Neural progenitor cell (in vitro differentiated cells): ENCODE results near the gene CARMIL1. TPM values are rescaled to one million over a fixed set of nuclear protein-coding genes. Genes with fewer than 3 reads are reported as not detected.

Experiments used
- DNase-seq: peaks from one replicate; pipeline ENCODE4 v3.0.0-alpha.2; 2016; ENCODE audit warnings: low spot score
- H2AFZ ChIP-seq: fragments of 200-600 bp; sonication (generic); replicated peaks from 2 replicates; pipeline ENCODE4 v1.6.1; 2016; ENCODE audit warnings: antibody characterized with exemption
- H3F3A ChIP-seq: fragments of 200-600 bp; sonication (generic); 2 replicates; pipeline ENCODE4 v1.6.1; 2016; ENCODE audit warnings: antibody characterized with exemption, low read depth
- H3K27ac ChIP-seq: fragments of 200-600 bp; sonication (generic); 2 replicates; pipeline ENCODE4 v1.5.1; 2016; ENCODE audit warnings: mild to moderate bottlenecking
- H3K27me3 ChIP-seq: fragments of 200-600 bp; sonication (generic); 2 replicates; pipeline ENCODE4 v1.6.1; 2016; ENCODE audit warnings: mild to moderate bottlenecking, moderate library complexity
- H3K36me3 ChIP-seq: fragments of 200-600 bp; sonication (generic); 2 replicates; pipeline ENCODE4 v1.5.1; 2016
- H3K4me1 ChIP-seq: fragments of 200-600 bp; sonication (generic); 2 replicates; pipeline ENCODE4 v1.6.1; 2016; ENCODE audit warnings: mixed run types
- H3K4me2 ChIP-seq: fragments of 200-600 bp; sonication (generic); 2 replicates; pipeline ENCODE4 v1.6.1; 2016
- H3K4me3 ChIP-seq: fragments of 200-600 bp; sonication (generic); 2 replicates; pipeline ENCODE4 v1.5.1; 2016
- H3K79me2 ChIP-seq: fragments of 200-600 bp; sonication (generic); 2 replicates; pipeline ENCODE4 v1.6.1; 2016; ENCODE audit warnings: low read depth
- H3K9ac ChIP-seq: fragments of 200-600 bp; sonication (generic); 2 replicates; pipeline ENCODE4 v1.6.1; 2016
- H3K9me3 ChIP-seq: fragments of 200-600 bp; sonication (generic); 2 replicates; pipeline ENCODE4 v1.5.1; 2016; ENCODE audit warnings: low read depth
- H4K20me1 ChIP-seq: fragments of 200-600 bp; sonication (generic); 2 replicates; pipeline ENCODE4 v1.6.1; 2016; ENCODE audit warnings: low read depth
- H3K27ac Mint-ChIP-seq: 3 replicates; pipeline ENCODE4 v1.8.0; 2021; ENCODE audit warnings: mixed read lengths
- H3K27me3 Mint-ChIP-seq: 2 replicates; pipeline ENCODE4 v1.8.0; 2022; ENCODE audit warnings: low read depth, mild to moderate bottlenecking, inconsistent platforms, moderate library complexity, mixed read lengths; ENCODE audit not compliant: insufficient read depth
- H3K36me3 Mint-ChIP-seq: 3 replicates; pipeline ENCODE4 v1.8.0; 2021; ENCODE audit warnings: mixed read lengths
- H3K4me1 Mint-ChIP-seq: 3 replicates; pipeline ENCODE4 v1.8.0; 2021; ENCODE audit warnings: mixed read lengths
- H3K4me3 Mint-ChIP-seq: 3 replicates; pipeline ENCODE4 v1.8.0; 2021; ENCODE audit warnings: mild to moderate bottlenecking, moderate library complexity, mixed read lengths
- H3K9me3 Mint-ChIP-seq: 3 replicates; pipeline ENCODE4 v1.8.0; 2020; ENCODE audit warnings: mixed read lengths
- CTCF ChIP-seq: fragments of 200-600 bp; sonication (generic); IDR thresholded peaks from 2 replicates; pipeline ENCODE4 v1.5.1; 2017; ENCODE audit warnings: antibody characterized with exemption, mild to moderate bottlenecking
- EZH2 ChIP-seq: fragments of 200-600 bp; sonication (generic); IDR thresholded peaks from 2 replicates; pipeline ENCODE4 v1.6.1; 2017; ENCODE audit warnings: antibody characterized with exemption, mild to moderate bottlenecking, moderate library complexity
- EZH2phosphoT487 ChIP-seq: fragments of 200-600 bp; sonication (generic); IDR thresholded peaks from 2 replicates; pipeline ENCODE4 v1.6.1; 2017; ENCODE audit warnings: antibody characterized with exemption
- total RNA-seq: library from RNA; depleted of rRNA; stranded (reverse); fragments of >200 nt; gene quantifications from 2 replicates; pipeline ENCODE4 v1.2.3, GENCODE V29; 2015; ENCODE audit warnings: low replicate concordance

The CARMIL1 gene
- total RNA-seq, 1 donor from 2014 or later, result 13.3 TPM

DNA sequence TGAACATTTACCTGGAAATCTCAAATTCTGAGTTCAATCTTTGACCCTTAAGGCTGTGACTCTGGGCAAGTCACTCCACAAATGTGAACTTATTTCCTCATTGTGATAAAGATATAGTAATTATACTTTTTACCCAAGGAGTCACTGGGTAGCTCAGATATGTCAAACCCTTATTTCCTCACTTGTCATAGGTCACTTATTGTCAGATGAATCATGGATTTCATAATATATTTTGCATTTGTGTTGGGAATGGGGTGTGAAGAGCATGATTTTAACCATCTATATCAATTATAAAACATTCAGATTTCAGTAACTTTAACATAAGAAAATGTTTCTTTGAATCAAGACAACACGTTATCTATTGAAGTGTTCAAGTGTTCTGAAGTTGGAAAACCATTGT is 3.7 kb upstream of the CARMIL1 start:
- peaks cover 9% of the 10 kb centered on the region for H3K4me1 ChIP-seq
- no peak overlapping the region for H3K4me2 ChIP-seq
- H3K27me3 Mint-ChIP-seq, result peaks cover 8% of the 10 kb centered on the region
- H3K27ac ChIP-seq, result no peak overlapping the region
- no peak overlapping the region for H3K4me3 ChIP-seq
- no peak for DNase-seq
- H3F3A ChIP-seq, result peaks cover 11% of the 10 kb centered on the region
- no peaks in the 10 kb centered on the region for H3K36me3 ChIP-seq
- H3K4me1 Mint-ChIP-seq, result peaks cover 19% of the 10 kb centered on the region
- H2AFZ ChIP-seq, result no peak overlapping the region
- H3K4me3 Mint-ChIP-seq, result no peak overlapping the region
- no peaks in the 10 kb centered on the region for H3K79me2 ChIP-seq
- no peak overlapping the region for H3K9ac ChIP-seq
- no peak for TF ChIP-seq EZH2phosphoT487
- no peak for TF ChIP-seq CTCF
- no peak for TF ChIP-seq EZH2
- no peaks in the 10 kb centered on the region for H3K9me3 Mint-ChIP-seq
- no peaks in the 10 kb centered on the region for H3K9me3 ChIP-seq
- no peak overlapping the region for H3K27ac Mint-ChIP-seq
- no peaks in the 10 kb centered on the region for H3K36me3 Mint-ChIP-seq
- H3K27me3 ChIP-seq, result peaks cover 13% of the 10 kb centered on the region
- no peaks in the 10 kb centered on the region for H4K20me1 ChIP-seq

GRCh38 chr6:25277386-25277785 is 1.8 kb upstream of the CARMIL1 start:
- no peak overlapping the region for H3K4me2 ChIP-seq
- H3K4me1 Mint-ChIP-seq, result peaks cover 29% of the 10 kb centered on the region
- no peak overlapping the region for H2AFZ ChIP-seq
- no peak overlapping the region for H3K27ac Mint-ChIP-seq
- peaks cover 13% of the 10 kb centered on the region for H3K27me3 ChIP-seq
- peaks cover 24% of the 10 kb centered on the region for H3F3A ChIP-seq
- TF ChIP-seq EZH2phosphoT487 (no peak), EZH2 (no peak), CTCF (no peak)
- DNase-seq, result no peak
- H4K20me1 ChIP-seq, result no peaks in the 10 kb centered on the region
- peaks cover 18% of the 10 kb centered on the region for H3K4me1 ChIP-seq
- no peaks in the 10 kb centered on the region for H3K36me3 Mint-ChIP-seq
- no peaks in the 10 kb centered on the region for H3K9me3 ChIP-seq
- no peaks in the 10 kb centered on the region for H3K9me3 Mint-ChIP-seq
- H3K27ac ChIP-seq, result no peak overlapping the region
- no peak overlapping the region for H3K4me3 Mint-ChIP-seq
- no peak overlapping the region for H3K9ac ChIP-seq
- no peak overlapping the region for H3K4me3 ChIP-seq
- H3K27me3 Mint-ChIP-seq, result peaks cover 12% of the 10 kb centered on the region
- H3K36me3 ChIP-seq, result no peaks in the 10 kb centered on the region
- peaks cover 9% of the 10 kb centered on the region for H3K79me2 ChIP-seq

DNA sequence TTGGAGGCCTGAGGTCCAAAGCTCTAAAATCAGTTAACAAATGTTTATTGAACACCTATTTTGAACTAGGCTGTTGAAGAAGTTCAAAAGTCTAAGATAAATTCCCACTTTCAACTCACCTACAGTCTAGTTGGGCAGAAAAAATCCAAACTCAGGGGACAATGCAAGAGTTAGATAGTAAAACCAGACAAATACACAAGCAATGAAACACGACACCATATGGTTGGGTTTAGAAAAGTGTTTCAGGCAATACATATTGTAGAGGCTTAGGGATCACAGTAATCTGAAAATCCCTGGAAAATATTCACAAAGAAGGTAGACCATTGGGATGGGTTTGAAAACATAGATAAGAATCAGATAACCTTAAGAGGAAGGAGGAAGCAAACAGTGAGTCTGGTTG is 1.3 kb upstream of the CARMIL1 start:
- TF ChIP-seq EZH2 (no peak), EZH2phosphoT487 (no peak), CTCF (no peak)
- peak overlapping the region; percentile 97 for H3K4me2 ChIP-seq
- H3K36me3 Mint-ChIP-seq, result no peaks in the 10 kb centered on the region
- H3K4me1 ChIP-seq, result peaks cover 18% of the 10 kb centered on the region
- H3K4me3 Mint-ChIP-seq, result peak overlapping the region; percentile 90
- peaks cover 11% of the 10 kb centered on the region for H3K79me2 ChIP-seq
- no peaks in the 10 kb centered on the region for H3K9me3 Mint-ChIP-seq
- H3K27me3 ChIP-seq, result peaks cover 13% of the 10 kb centered on the region
- H2AFZ ChIP-seq, result no peak overlapping the region
- peaks cover 24% of the 10 kb centered on the region for H3F3A ChIP-seq
- H3K4me3 ChIP-seq, result no peak overlapping the region
- no peaks in the 10 kb centered on the region for H4K20me1 ChIP-seq
- no peak overlapping the region for H3K27ac ChIP-seq
- no peak for DNase-seq
- H3K27me3 Mint-ChIP-seq, result peaks cover 11% of the 10 kb centered on the region
- peaks cover 29% of the 10 kb centered on the region for H3K4me1 Mint-ChIP-seq
- no peak overlapping the region for H3K27ac Mint-ChIP-seq
- no peak overlapping the region for H3K9ac ChIP-seq
- H3K9me3 ChIP-seq, result no peaks in the 10 kb centered on the region
- H3K36me3 ChIP-seq, result no peaks in the 10 kb centered on the region
